ENCODE data around the gene PERCC1.
"Not testable (repeated sequence)": the region's sequence is repeated elsewhere in the genome, so short reads cannot be mapped to it uniquely, and the experiment has no call there.

The PERCC1 gene

DNA sequence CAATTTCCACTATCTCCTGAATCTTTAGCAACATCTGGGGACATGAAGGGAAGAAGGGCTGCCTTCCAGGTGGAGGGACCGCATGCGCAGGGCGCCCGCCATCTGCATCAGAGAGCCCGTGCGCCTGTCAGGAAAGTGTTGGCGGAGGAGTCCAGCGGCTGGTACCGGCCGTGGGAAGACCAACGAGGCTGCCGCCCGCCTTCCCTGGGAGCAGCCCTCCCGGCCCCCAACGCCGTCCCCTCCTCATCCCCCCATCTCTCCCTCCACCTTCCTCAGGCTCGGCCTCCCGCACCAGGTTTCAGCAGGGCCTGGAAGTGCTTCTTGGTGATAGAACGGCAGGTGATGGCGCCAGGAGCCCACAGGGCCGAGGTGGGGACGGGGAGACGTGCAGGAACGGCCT is 35.2 kb downstream of the PERCC1 start:
- no peak overlapping the region for H3K4me3 ChIP-seq (replicated peaks in 1 of 2; ENCODE audit: low read depth in 2 of 2, low read length in 2 of 2)
- TF ChIP-seq, protein P1, sequence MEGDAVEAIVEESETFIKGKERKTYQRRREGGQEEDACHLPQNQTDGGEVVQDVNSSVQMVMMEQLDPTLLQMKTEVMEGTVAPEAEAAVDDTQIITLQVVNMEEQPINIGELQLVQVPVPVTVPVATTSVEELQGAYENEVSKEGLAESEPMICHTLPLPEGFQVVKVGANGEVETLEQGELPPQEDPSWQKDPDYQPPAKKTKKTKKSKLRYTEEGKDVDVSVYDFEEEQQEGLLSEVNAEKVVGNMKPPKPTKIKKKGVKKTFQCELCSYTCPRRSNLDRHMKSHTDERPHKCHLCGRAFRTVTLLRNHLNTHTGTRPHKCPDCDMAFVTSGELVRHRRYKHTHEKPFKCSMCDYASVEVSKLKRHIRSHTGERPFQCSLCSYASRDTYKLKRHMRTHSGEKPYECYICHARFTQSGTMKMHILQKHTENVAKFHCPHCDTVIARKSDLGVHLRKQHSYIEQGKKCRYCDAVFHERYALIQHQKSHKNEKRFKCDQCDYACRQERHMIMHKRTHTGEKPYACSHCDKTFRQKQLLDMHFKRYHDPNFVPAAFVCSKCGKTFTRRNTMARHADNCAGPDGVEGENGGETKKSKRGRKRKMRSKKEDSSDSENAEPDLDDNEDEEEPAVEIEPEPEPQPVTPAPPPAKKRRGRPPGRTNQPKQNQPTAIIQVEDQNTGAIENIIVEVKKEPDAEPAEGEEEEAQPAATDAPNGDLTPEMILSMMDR (IDR thresholded peaks at IDR 0.05; ENCODE audit: low read depth, low read length) = no peak
- DNase-seq (ENCODE audit: low read depth in 2 of 2) = no peak

DNA sequence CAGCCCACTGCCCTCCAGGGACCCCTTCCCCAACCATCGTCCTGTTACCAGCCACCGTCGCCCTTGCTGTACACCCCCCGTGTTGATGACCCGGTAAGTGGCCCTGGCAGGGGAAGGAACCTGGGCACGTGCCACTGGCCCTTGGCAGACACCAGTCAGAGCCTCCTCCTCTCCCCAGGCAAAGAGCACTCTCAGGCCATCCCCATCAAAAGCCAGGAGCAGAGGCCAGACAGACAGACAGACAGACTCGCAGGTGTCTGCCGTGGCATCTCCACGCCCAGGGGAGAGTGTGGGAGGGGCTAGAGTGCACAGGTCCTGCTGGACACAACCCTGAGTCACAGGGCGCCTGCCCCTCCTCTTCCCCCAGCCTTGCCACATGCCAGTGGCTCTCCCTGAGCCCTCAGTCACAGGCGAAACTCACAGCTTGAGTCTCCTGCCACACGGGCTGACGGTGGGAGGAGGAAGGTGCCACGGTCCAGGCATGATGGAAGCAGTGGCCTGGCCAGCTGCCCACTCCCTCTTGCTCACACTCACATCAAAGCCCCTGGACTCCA is 36.2 kb downstream of the PERCC1 start:
- TF ChIP-seq, protein P1 (IDR thresholded peaks at IDR 0.05; ENCODE audit: low read depth, low read length) = no peak
- no peak overlapping the region for H3K4me3 ChIP-seq (replicated peaks in 1 of 2; ENCODE audit: low read depth in 2 of 2, low read length in 2 of 2)
- DNase-seq (ENCODE audit: low read depth in 2 of 2) = no peak

DNA sequence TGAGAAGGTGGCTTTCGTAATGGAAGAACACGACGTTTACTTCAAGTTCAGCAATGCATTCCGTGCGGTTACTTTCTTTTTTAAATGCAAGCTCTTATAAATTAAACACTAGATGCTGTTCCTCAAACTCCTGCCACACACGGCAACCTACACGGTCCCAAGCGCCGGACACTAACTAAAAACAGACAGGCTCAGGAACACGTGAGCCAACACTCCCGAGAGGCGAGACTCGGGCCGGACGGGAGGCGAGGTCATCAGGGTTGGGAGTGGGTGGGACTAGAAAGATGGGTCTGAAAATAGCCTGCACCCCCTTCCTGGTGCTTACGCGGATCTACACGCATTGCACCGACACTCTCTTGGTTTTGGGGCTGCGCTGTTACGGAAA is 37.5 kb downstream of the PERCC1 start:
- TF ChIP-seq, protein P1 (IDR thresholded peaks at IDR 0.05; ENCODE audit: low read depth, low read length) = no peak
- no peak for DNase-seq (ENCODE audit: low read depth in 2 of 2)
- no peak overlapping the region for H3K4me3 ChIP-seq (replicated peaks in 1 of 2; ENCODE audit: low read depth in 2 of 2, low read length in 2 of 2)

DNA sequence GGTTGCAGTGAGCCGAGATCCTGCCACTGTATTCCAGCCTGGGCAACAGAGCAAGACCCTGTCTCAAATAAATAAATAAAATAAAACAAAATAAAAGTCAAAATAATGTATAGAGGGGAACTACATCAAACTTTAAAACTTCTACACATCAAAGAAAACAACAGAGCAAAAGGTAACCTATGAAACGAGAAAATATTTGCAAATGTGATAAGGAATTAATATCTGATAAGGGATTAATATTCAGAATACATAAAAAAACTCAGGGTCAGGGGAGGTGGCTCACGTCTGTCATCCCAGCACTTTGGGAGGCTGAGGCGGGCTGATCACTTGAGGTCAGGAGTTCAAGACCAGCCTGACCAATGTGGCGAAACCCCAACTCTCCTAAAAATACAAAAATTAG is 38.3 kb downstream of the PERCC1 start:
- H3K4me3 ChIP-seq (replicated peaks in 1 of 2; ENCODE audit: low read depth in 2 of 2, low read length in 2 of 2); DNase-seq (ENCODE audit: low read depth in 2 of 2): not testable (repeated sequence)

DNA sequence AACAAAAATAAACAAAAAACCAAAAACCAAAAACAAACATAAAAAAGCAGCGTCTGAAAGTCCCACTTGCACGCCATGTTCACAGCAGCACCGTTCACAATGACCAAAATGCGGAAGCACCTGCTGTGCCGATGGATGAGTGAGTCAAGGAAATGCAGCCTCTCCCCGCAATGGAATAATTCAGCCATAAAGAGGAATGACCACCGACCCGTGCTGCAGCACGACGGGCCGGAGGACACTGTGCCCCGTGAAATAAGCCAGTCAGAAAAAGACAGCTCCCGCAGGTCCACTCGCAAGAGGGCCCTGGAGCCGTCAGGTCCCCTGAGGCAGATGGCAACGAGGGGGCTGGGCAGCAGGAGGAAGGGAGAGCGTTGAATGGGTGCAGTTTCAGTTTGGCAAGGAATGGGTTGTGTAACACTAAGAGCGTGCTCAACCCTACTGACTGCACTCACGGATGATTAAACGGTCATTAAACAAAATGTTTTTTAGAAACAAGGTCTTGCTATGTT is 38.9 kb downstream of the PERCC1 start:
- no peak for DNase-seq (ENCODE audit: low read depth in 2 of 2)
- TF ChIP-seq, protein P1 (IDR thresholded peaks at IDR 0.05; ENCODE audit: low read depth, low read length) = no peak
- no peak overlapping the region for H3K4me3 ChIP-seq (replicated peaks in 1 of 2; ENCODE audit: low read depth in 2 of 2, low read length in 2 of 2)

DNA sequence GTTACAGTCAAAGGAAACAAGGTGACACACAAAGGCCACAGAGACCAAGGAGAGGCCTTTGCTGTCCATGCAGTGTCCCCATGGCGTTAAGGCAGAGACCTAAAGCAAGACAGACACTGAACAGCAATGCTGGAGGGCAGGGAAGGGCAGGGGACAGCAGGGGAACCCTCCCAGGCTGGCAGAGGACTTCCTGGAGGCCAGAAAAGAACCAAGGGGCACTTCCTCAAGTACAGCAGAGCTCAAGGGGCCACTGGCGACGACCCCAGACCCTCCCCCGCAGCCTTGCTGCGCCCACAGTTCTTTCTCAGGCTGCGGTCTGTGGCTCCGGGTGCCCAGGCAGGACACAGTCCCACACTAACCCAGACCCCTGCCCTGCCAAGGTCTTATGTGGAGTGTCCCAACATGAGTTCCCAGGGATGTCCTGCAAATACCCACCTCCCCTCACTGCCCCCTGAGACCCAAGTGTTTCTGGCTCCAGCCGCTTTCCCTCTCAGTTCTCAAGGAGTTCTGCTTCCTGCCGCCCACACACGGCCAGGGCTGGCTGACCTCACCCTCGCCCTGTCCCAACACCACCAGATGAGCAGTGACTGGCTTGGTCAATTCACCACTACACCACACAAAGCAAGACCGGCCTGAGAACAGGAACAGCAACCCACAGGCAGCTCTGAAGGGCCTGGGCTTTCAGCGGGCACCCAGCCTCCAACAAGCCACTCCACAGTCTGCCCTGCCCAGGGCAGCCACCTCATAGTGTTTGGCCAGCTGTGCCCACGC is 39.8 kb downstream of the PERCC1 start:
- peak; percentile 56 to 60 for DNase-seq (ENCODE audit: low read depth in 2 of 2)
- TF ChIP-seq, protein P1 (IDR thresholded peaks at IDR 0.05; ENCODE audit: low read depth, low read length) = no peak
- H3K4me3 ChIP-seq (replicated peaks in 1 of 2; ENCODE audit: low read depth in 2 of 2, low read length in 2 of 2) = no peak overlapping the region

DNA sequence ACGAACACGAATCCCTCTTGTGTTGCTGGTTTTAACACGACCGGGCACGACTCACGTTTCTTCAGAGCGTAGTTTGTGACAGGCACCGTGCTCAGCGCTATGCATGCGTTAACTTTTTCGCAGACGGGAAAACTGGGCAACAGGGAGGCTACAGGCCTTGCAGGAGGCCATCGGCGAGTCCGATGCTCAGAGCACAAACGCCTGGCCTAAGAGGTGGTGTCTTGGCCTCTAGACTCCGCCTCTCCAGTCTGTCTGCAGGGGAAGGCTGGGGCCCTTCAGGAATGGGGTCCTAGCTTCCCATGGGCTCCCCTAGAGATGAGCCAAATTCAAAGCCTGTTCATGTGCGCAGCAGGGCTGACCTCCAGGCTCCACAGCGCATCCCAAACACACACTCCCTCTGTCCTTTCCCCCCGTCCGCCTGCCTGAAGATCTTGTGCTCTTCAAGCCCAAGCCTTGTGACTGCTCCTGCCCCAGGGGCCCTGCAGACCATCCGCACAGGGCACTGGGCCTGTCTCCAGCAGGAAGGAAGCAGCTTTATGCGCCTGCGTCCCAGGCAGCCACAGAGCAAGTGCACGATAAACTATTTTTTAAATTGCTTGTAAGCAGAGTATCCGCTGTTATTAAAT is 40.8 kb downstream of the PERCC1 start:
- TF ChIP-seq, protein P1 (IDR thresholded peaks at IDR 0.05; ENCODE audit: low read depth, low read length) = no peak
- H3K4me3 ChIP-seq (replicated peaks in 1 of 2; ENCODE audit: low read depth in 2 of 2, low read length in 2 of 2) = no peak overlapping the region
- DNase-seq (ENCODE audit: low read depth in 2 of 2) = no peak
